T-cell (primary cell): ENCODE measurements around the gene VWC2. TPM values are rescaled to one million over a fixed set of nuclear protein-coding genes. Genes with fewer than 3 reads are reported as not detected.

Experiments used
- ATAC-seq, 4 experiments: fragments of 200-7000 bp in 3 of 4; fragments of 150-1000 bp in 1 of 4; cut with Tn5 transposase; replicated peaks in 1 of 4; 1 replicate in 3 of 4; 2 replicates in 1 of 4; pipeline ENCODE4 v1.10.0; 2021; ENCODE audit warnings: moderate library complexity in 3 of 4, mild to moderate bottlenecking in 2 of 4, moderate number of reproducible peaks in 1 of 4
- CTCF ChIA-PET, 2 donors: fragments of 300-600 bp; sonication (Branson Sonifier 250); formaldehyde crosslinking; loops; one replicate each; lab custom pipeline; 2022; ENCODE audit warnings: antibody characterized with exemption in 2 of 2; lab: Charles Lee
- POLR2A ChIA-PET, 2 donors: fragments of 300-600 bp; sonication (Branson Sonifier 250); formaldehyde crosslinking; loops; one replicate each; lab custom pipeline; 2022; ENCODE audit warnings: antibody characterized with exemption in 2 of 2; lab: Charles Lee
- DNase-seq, 35 experiments: peaks; one replicate each; pipeline versions ENCODE4 v3.0.0 to v3.0.0-alpha.2; 2013 to 2023
- H3K27ac ChIP-seq: one replicate; pipeline ENCODE4 v1.5.1; 2013; ENCODE audit warnings: low read length
- H3K27me3 ChIP-seq, 2 experiments: replicated peaks in 1 of 2; 1 replicate in 1 of 2; 2 replicates in 1 of 2; pipeline versions ENCODE4 v1.6.1 to v1.7.0; 2013; ENCODE audit warnings: low read length in 1 of 2, mixed read lengths in 1 of 2; ENCODE audit not compliant: control insufficient read depth in 2 of 2, insufficient read depth in 2 of 2; ENCODE audit errors: extremely low read depth in 1 of 2
- H3K36me3 ChIP-seq, 2 donors: 1 replicate in 1 of 2; 2 replicates in 1 of 2; pipeline versions ENCODE4 v1.6.1 to v1.7.0; 2013; ENCODE audit warnings: low read length in 1 of 2; ENCODE audit not compliant: control insufficient read depth in 2 of 2, insufficient read depth in 1 of 2; ENCODE audit errors: extremely low read depth in 1 of 2
- H3K4me1 ChIP-seq, 2 experiments: 1 replicate in 1 of 2; 2 replicates in 1 of 2; pipeline versions ENCODE4 v1.6.1 to v1.7.0; 2013; ENCODE audit warnings: low read length in 2 of 2, mixed read lengths in 1 of 2; ENCODE audit not compliant: insufficient read depth in 2 of 2, control insufficient read depth in 1 of 2; ENCODE audit errors: extremely low read depth in 1 of 2
- H3K4me3 ChIP-seq, 2 donors: 1 replicate in 1 of 2; 2 replicates in 1 of 2; pipeline versions ENCODE4 v1.5.1 to v1.7.0; 2013; ENCODE audit warnings: mild to moderate bottlenecking in 2 of 2, low read length in 1 of 2, moderate library complexity in 1 of 2; ENCODE audit not compliant: control insufficient read depth in 1 of 2; ENCODE audit errors: extremely low read depth in 1 of 2
- H3K9me3 ChIP-seq: 2 replicates; pipeline ENCODE4 v1.7.0; 2013
- H3K27ac Mint-ChIP-seq, 2 donors: one replicate each; pipeline ENCODE4 v1.8.0; 2020 to 2021; ENCODE audit warnings: mild to moderate bottlenecking in 2 of 2, mixed read lengths in 2 of 2
- H3K27me3 Mint-ChIP-seq, 2 donors: one replicate each; pipeline ENCODE4 v1.8.0; 2021 to 2022; ENCODE audit warnings: mixed read lengths in 2 of 2
- H3K36me3 Mint-ChIP-seq: one replicate; pipeline ENCODE4 v1.8.0; 2021; ENCODE audit warnings: mixed read lengths
- H3K4me1 Mint-ChIP-seq, 3 donors: one replicate each; pipeline ENCODE4 v1.8.0; 2020 to 2022; ENCODE audit warnings: mixed read lengths in 3 of 3, mild to moderate bottlenecking in 1 of 3
- H3K4me3 Mint-ChIP-seq, 3 donors: one replicate each; pipeline ENCODE4 v1.8.0; 2020 to 2022; ENCODE audit warnings: mild to moderate bottlenecking in 3 of 3, mixed read lengths in 3 of 3, moderate library complexity in 3 of 3
- H3K9me3 Mint-ChIP-seq, 3 donors: one replicate each; pipeline ENCODE4 v1.8.0; 2020 to 2022; ENCODE audit warnings: mixed read lengths in 3 of 3
- WGBS: methylation state at CpG from one replicate; pipeline ENCODE4 v1.1.5; 2013; ENCODE audit warnings: missing lambda C conversion rate; ENCODE audit not compliant: insufficient coverage; 5-methylcytosine and 5-hydroxymethylcytosine counted together
- total RNA-seq, 35 experiments: library from RNA in 6 of 35; stranded (reverse) in 6 of 35; fragments of 120-200 nt in 1 of 35; gene quantifications; one replicate each; pipeline versions ENCODE4 v1.2.1 to v1.2.4 and lab custom pipeline; 2013 to 2026

Gene VWC2
- total RNA-seq, 5 donors from 2014 or later (not counting 1 experiment from before 2014, with no cell fraction given): not detected

- Mint-ChIP-seq H3K36me3 (no peaks in the 10 kb centered on the region), H3K9me3 (peaks cover 0 to 4% (median 0%) of the 10 kb centered on the region in 3 donors), H3K27ac (no peak overlapping the region), H3K27me3 (peaks cover 0 to 8% of the 10 kb centered on the region in 2 donors), H3K4me3 (no peak overlapping the region), H3K4me1 (no peaks in the 10 kb centered on the region)
- Histone ChIP-seq H3K27ac (no peak overlapping the region), H3K27me3 (no peaks in the 10 kb centered on the region), H3K9me3 (no peaks in the 10 kb centered on the region), H3K4me3 (no peak overlapping the region), H3K4me1 (no peaks in the 10 kb centered on the region), H3K36me3 (no peaks in the 10 kb centered on the region)
- ChIA-PET POLR2A (no interaction called here), CTCF (interaction anchor here in 1 of 2 donors (1.1 kb wide), 1 partner anchor 9 kb away, joined by 6 read pairs; no protein-coding TSS in a partner anchor)
- peak in 2 of 35 experiments; percentile 3 to 17 for DNase-seq
- ATAC-seq: no peak
- WGBS: 56% methylated on average over 9 of the region's 11 CpGs
Measured at GRCh38 chr7:49852619-49853462, 79.4 kb downstream of the VWC2 start.

- CTCF ChIA-PET: no interaction called here
- Mint-ChIP-seq H3K4me3 (no peak overlapping the region), H3K9me3 (peaks cover 0 to 4% (median 0%) of the 10 kb centered on the region in 3 donors), H3K4me1 (no peaks in the 10 kb centered on the region), H3K27me3 (peaks cover 0 to 5% of the 10 kb centered on the region in 2 donors), H3K27ac (no peak overlapping the region), H3K36me3 (no peaks in the 10 kb centered on the region)
- Histone ChIP-seq H3K27me3 (no peaks in the 10 kb centered on the region), H3K36me3 (no peaks in the 10 kb centered on the region), H3K9me3 (no peaks in the 10 kb centered on the region), H3K27ac (no peak overlapping the region), H3K4me1 (no peaks in the 10 kb centered on the region), H3K4me3 (no peak overlapping the region)
- ATAC-seq (no peak), DNase-seq (no peak)
- POLR2A ChIA-PET: no interaction called here
- 74% methylated on average over 2 of the region's 7 CpGs for WGBS
Measured at GRCh38 chr7:49855281-49855980, 82.0 kb downstream of the VWC2 start.

GRCh38 chr7:49860293-49860692 lies 86.9 kb downstream of the VWC2 start:
- 80% methylated on average over 1 of the region's 1 CpG for WGBS
- H3K27ac ChIP-seq: no peak overlapping the region
- no peaks in the 10 kb centered on the region for H3K36me3 Mint-ChIP-seq
- DNase-seq (no peak), ATAC-seq (no peak)
- H3K4me3 ChIP-seq: no peak overlapping the region
- no peaks in the 10 kb centered on the region for H3K4me1 ChIP-seq
- H3K4me1 Mint-ChIP-seq: no peaks in the 10 kb centered on the region
- H3K4me3 Mint-ChIP-seq: no peak overlapping the region
- no peak overlapping the region for H3K27ac Mint-ChIP-seq
- peaks cover 0 to 4% (median 0%) of the 10 kb centered on the region in 3 donors for H3K9me3 Mint-ChIP-seq
- peaks cover 0 to 2% of the 10 kb centered on the region in 2 experiments for H3K27me3 ChIP-seq
- peaks cover 0 to 20% of the 10 kb centered on the region in 2 donors for H3K27me3 Mint-ChIP-seq
- no peaks in the 10 kb centered on the region for H3K36me3 ChIP-seq
- CTCF ChIA-PET: no interaction called here
- H3K9me3 ChIP-seq: no peaks in the 10 kb centered on the region
- POLR2A ChIA-PET: no interaction called here

- Mint-ChIP-seq H3K4me3 (no peak overlapping the region), H3K36me3 (no peaks in the 10 kb centered on the region), H3K27ac (no peak overlapping the region), H3K4me1 (no peaks in the 10 kb centered on the region), H3K9me3 (no peaks in the 10 kb centered on the region), H3K27me3 (peaks cover 7 to 35% of the 10 kb centered on the region in 2 donors)
- ChIA-PET CTCF (no interaction called here), POLR2A (no interaction called here)
- Histone ChIP-seq H3K9me3 (no peaks in the 10 kb centered on the region), H3K4me1 (no peaks in the 10 kb centered on the region), H3K4me3 (no peak overlapping the region), H3K27me3 (peaks cover 2% of the 10 kb centered on the region in 2 experiments), H3K36me3 (no peaks in the 10 kb centered on the region), H3K27ac (no peak overlapping the region)
- 78% methylated on average over 9 of the region's 10 CpGs for WGBS
- ATAC-seq (no peak), DNase-seq (no peak)
Measured at GRCh38 chr7:49866076-49866735, 92.8 kb downstream of the VWC2 start.

GRCh38 chr7:49866910-49867309 lies 93.5 kb downstream of the VWC2 start:
- Histone ChIP-seq H3K4me1 (no peaks in the 10 kb centered on the region), H3K36me3 (no peaks in the 10 kb centered on the region), H3K27ac (no peak overlapping the region), H3K27me3 (peaks cover 2% of the 10 kb centered on the region in 2 experiments), H3K4me3 (no peak overlapping the region), H3K9me3 (no peaks in the 10 kb centered on the region)
- DNase-seq: no peak
- peaks cover 7 to 35% of the 10 kb centered on the region in 2 donors for H3K27me3 Mint-ChIP-seq
- WGBS: 61% methylated on average over 3 of the region's 5 CpGs
- H3K9me3 Mint-ChIP-seq: no peaks in the 10 kb centered on the region
- H3K4me1 Mint-ChIP-seq: no peaks in the 10 kb centered on the region
- no peak overlapping the region for H3K27ac Mint-ChIP-seq
- ChIA-PET CTCF (no interaction called here), POLR2A (no interaction called here)
- no peak overlapping the region for H3K4me3 Mint-ChIP-seq
- no peak for ATAC-seq
- H3K36me3 Mint-ChIP-seq: no peaks in the 10 kb centered on the region

- H3K36me3 ChIP-seq: no peaks in the 10 kb centered on the region
- DNase-seq (no peak), ATAC-seq (no peak)
- ChIA-PET CTCF (no interaction called here), POLR2A (interaction anchor here in 1 of 2 donors (0.7 kb wide), 1 partner anchor 10 kb away, joined by 3 read pairs; no protein-coding TSS in a partner anchor)
- no peak overlapping the region for H3K27ac ChIP-seq
- H3K4me3 Mint-ChIP-seq: no peak overlapping the region
- H3K9me3 Mint-ChIP-seq: no peaks in the 10 kb centered on the region
- peaks cover 3 to 11% of the 10 kb centered on the region in 2 donors for H3K27me3 Mint-ChIP-seq
- H3K27me3 ChIP-seq: no peaks in the 10 kb centered on the region
- H3K4me3 ChIP-seq: no peak overlapping the region
- no peaks in the 10 kb centered on the region for H3K4me1 ChIP-seq
- no peaks in the 10 kb centered on the region for H3K36me3 Mint-ChIP-seq
- no peak overlapping the region for H3K27ac Mint-ChIP-seq
- no peaks in the 10 kb centered on the region for H3K9me3 ChIP-seq
- 83% methylated on average over 1 of the region's 1 CpG for WGBS
- H3K4me1 Mint-ChIP-seq: no peaks in the 10 kb centered on the region
Measured at GRCh38 chr7:49873420-49873819, 100.0 kb downstream of the VWC2 start.
